Smooth muscle cell (in vitro differentiated cells): ENCODE results near the gene OPCML. TPM values are rescaled to one million over a fixed set of nuclear protein-coding genes. Genes with fewer than 3 reads are reported as not detected.

Experiments used
- DNase-seq: peaks from one replicate; lab custom pipeline; 2025; ENCODE audit not compliant: unreplicated experiment; lab: John Stamatoyannopoulos, UW
- H2AFZ ChIP-seq: fragments of 200-600 bp; sonication (generic); 2 replicates; pipeline ENCODE4 v1.6.0; 2016; ENCODE audit warnings: antibody characterized with exemption, low read depth, mild to moderate bottlenecking
- H3F3A ChIP-seq: fragments of 200-600 bp; sonication (generic); 2 replicates; pipeline ENCODE4 v1.6.0; 2017; ENCODE audit warnings: antibody characterized with exemption, low read depth
- H3K27ac ChIP-seq: fragments of 200-600 bp; sonication (generic); 2 replicates; pipeline ENCODE4 v1.5.1; 2016; ENCODE audit warnings: low read depth, mild to moderate bottlenecking
- H3K27me3 ChIP-seq: fragments of 200-600 bp; sonication (generic); 2 replicates; pipeline ENCODE4 v1.6.1; 2016; ENCODE audit warnings: low read depth, mild to moderate bottlenecking
- H3K36me3 ChIP-seq: fragments of 200-600 bp; sonication (generic); 2 replicates; pipeline ENCODE4 v1.5.1; 2016; ENCODE audit warnings: low read depth
- H3K4me1 ChIP-seq: fragments of 200-600 bp; sonication (generic); 2 replicates; pipeline ENCODE4 v1.5.1; 2016; ENCODE audit warnings: low read depth
- H3K4me2 ChIP-seq: fragments of 200-600 bp; sonication (generic); 2 replicates; pipeline ENCODE4 v1.6.0; 2016; ENCODE audit warnings: mild to moderate bottlenecking
- H3K4me3 ChIP-seq: fragments of 200-600 bp; sonication (generic); 2 replicates; pipeline ENCODE4 v1.5.1; 2016; ENCODE audit warnings: mild to moderate bottlenecking
- H3K79me2 ChIP-seq: fragments of 200-600 bp; sonication (generic); 2 replicates; pipeline ENCODE4 v1.6.0; 2016; ENCODE audit warnings: low read depth, mild to moderate bottlenecking
- H3K9ac ChIP-seq: fragments of 200-600 bp; sonication (generic); 2 replicates; pipeline ENCODE4 v1.6.0; 2016; ENCODE audit warnings: low read depth
- H3K9me3 ChIP-seq: fragments of 200-600 bp; sonication (generic); replicated peaks from 2 replicates; pipeline ENCODE4 v1.5.1; 2016; ENCODE audit warnings: low read depth
- H4K20me1 ChIP-seq: fragments of 200-600 bp; sonication (generic); 2 replicates; pipeline ENCODE4 v1.6.0; 2016; ENCODE audit warnings: low read depth
- CTCF ChIP-seq: fragments of 200-600 bp; sonication (generic); IDR thresholded peaks from 2 replicates; pipeline ENCODE4 v1.5.1; 2017; ENCODE audit warnings: borderline replicate concordance, mild to moderate bottlenecking, antibody characterized with exemption; ENCODE audit not compliant: insufficient read depth, poor library complexity, severe bottlenecking
- WGBS: methylation state at CpG from one replicate; pipeline ENCODE4 v1.1.7; 2016; ENCODE audit warnings: low lambda C conversion rate; 5-methylcytosine and 5-hydroxymethylcytosine counted together
- polyA plus RNA-seq: library from polyadenylated mRNA; unstranded; fragments of >200 nt; fragmentation: Nextera tagmentation; extraction: Ambion mirVana; gene quantifications from 2 replicates; pipeline ENCODE4 v1.2.1, GENCODE V29; 2016
- total RNA-seq: library from RNA; depleted of rRNA; stranded (reverse); fragments of >200 nt; gene quantifications from 2 replicates; pipeline ENCODE4 v1.2.3, GENCODE V29; 2014

Gene OPCML
- total and polyA plus RNA-seq, 2 experiments from 2014 or later = 0.42 to 0.58 TPM

- no peak overlapping the region for H3K9ac ChIP-seq
- 74% methylated on average over 4 of the region's 4 CpGs for WGBS
- H3F3A ChIP-seq = no peaks in the 10 kb centered on the region
- H3K36me3 ChIP-seq = no peaks in the 10 kb centered on the region
- no peak overlapping the region for H3K27ac ChIP-seq
- no peaks in the 10 kb centered on the region for H3K79me2 ChIP-seq
- no peak overlapping the region for H3K4me3 ChIP-seq
- DNase-seq = no peak
- H3K4me1 ChIP-seq = peaks cover 8% of the 10 kb centered on the region
- TF ChIP-seq CTCF = no peak
- H4K20me1 ChIP-seq = no peaks in the 10 kb centered on the region
- H3K27me3 ChIP-seq = no peaks in the 10 kb centered on the region
- no peak overlapping the region for H3K4me2 ChIP-seq
- no peak overlapping the region for H2AFZ ChIP-seq
- no peaks in the 10 kb centered on the region for H3K9me3 ChIP-seq
Measured at GRCh38 chr11:132448334-132448995, 1083.8 kb downstream of the OPCML start.

GRCh38 chr11:132447761-132448160, 1084.5 kb downstream of the OPCML start:
- no peak for DNase-seq
- no peaks in the 10 kb centered on the region for H3K9me3 ChIP-seq
- no peak overlapping the region for H3K9ac ChIP-seq
- no peak overlapping the region for H2AFZ ChIP-seq
- H3K4me2 ChIP-seq = no peak overlapping the region
- no peaks in the 10 kb centered on the region for H3K36me3 ChIP-seq
- no peaks in the 10 kb centered on the region for H4K20me1 ChIP-seq
- H3K4me3 ChIP-seq = no peak overlapping the region
- no peak overlapping the region for H3K27ac ChIP-seq
- no peaks in the 10 kb centered on the region for H3F3A ChIP-seq
- H3K4me1 ChIP-seq = peaks cover 8% of the 10 kb centered on the region
- no peak for TF ChIP-seq CTCF
- H3K79me2 ChIP-seq = no peaks in the 10 kb centered on the region
- no peaks in the 10 kb centered on the region for H3K27me3 ChIP-seq
- WGBS = 100% methylated on average over 1 of the region's 1 CpG

- Histone ChIP-seq H3F3A (no peaks in the 10 kb centered on the region), H3K27ac (no peak overlapping the region), H3K27me3 (no peaks in the 10 kb centered on the region), H3K36me3 (no peaks in the 10 kb centered on the region), H4K20me1 (no peaks in the 10 kb centered on the region), H3K9me3 (no peaks in the 10 kb centered on the region), H3K4me3 (no peak overlapping the region), H3K79me2 (no peaks in the 10 kb centered on the region), H3K9ac (no peak overlapping the region), H3K4me2 (no peak overlapping the region), H3K4me1 (no peaks in the 10 kb centered on the region), H2AFZ (no peak overlapping the region)
- no peak for TF ChIP-seq CTCF
- WGBS = 83% methylated on average over 1 of the region's 1 CpG
- DNase-seq = no peak
Measured at GRCh38 chr11:132445859-132446291, 1086.4 kb downstream of the OPCML start.

- Histone ChIP-seq H4K20me1 (no peaks in the 10 kb centered on the region), H2AFZ (no peak overlapping the region), H3K36me3 (no peaks in the 10 kb centered on the region), H3K27me3 (no peaks in the 10 kb centered on the region), H3K79me2 (no peaks in the 10 kb centered on the region), H3K4me3 (no peak overlapping the region), H3K9ac (no peak overlapping the region), H3F3A (no peaks in the 10 kb centered on the region), H3K27ac (no peak overlapping the region), H3K4me2 (no peak overlapping the region), H3K4me1 (no peaks in the 10 kb centered on the region), H3K9me3 (no peaks in the 10 kb centered on the region)
- 91% methylated on average over 4 of the region's 4 CpGs for WGBS
- no peak for TF ChIP-seq CTCF
- no peak for DNase-seq
Measured at GRCh38 chr11:132444911-132445310, 1087.4 kb downstream of the OPCML start.
